Measurements from ENCODE around the gene SMIM21. TPM values are rescaled to one million over a fixed set of nuclear protein-coding genes. Genes with fewer than 3 reads are reported as not detected.

SMIM21 gene
- total RNA-seq, 4 donors from 2014 or later = not detected

- TF ChIP-seq CTCF (IDR thresholded peaks at IDR 0.05) = no peak
- TF ChIP-seq POLR2A (IDR thresholded peaks at IDR 0.05) = no peak
- TF ChIP-seq EP300 (IDR thresholded peaks at IDR 0.05) = no peak
- no peaks in the 10 kb centered on the region for H3K27me3 ChIP-seq
- H3K36me3 ChIP-seq = no peaks in the 10 kb centered on the region
- H3K4me1 ChIP-seq = peaks cover 0 to 6% (median 2%) of the 10 kb centered on the region in 4 donors
- WGBS, 2 donors = 15 to 23% methylated on average over 19 of the region's 19 CpGs
- H3K27ac ChIP-seq = peak overlapping the region in 1 of 4 donors; percentile 57
- DNase-seq (ENCODE audit: low spot score in 2 of 2) = no peak
- H3K4me3 ChIP-seq = peak overlapping the region; percentile 38 to 67 (median 42)
- no peaks in the 10 kb centered on the region for H3K9me3 ChIP-seq
Observed at GRCh38 chr18:75456199-75456631, 28.7 kb upstream of the SMIM21 start.

GRCh38 chr18:75455249-75456198, 28.0 kb upstream of the SMIM21 start:
- no peaks in the 10 kb centered on the region for H3K27me3 ChIP-seq
- peak overlapping the region in 2 of 4 donors; percentile 14 to 57 for H3K27ac ChIP-seq
- no peaks in the 10 kb centered on the region for H3K9me3 ChIP-seq
- TF ChIP-seq EP300 (IDR thresholded peaks at IDR 0.05) = no peak
- no peak for TF ChIP-seq CTCF (IDR thresholded peaks at IDR 0.05)
- no peak for TF ChIP-seq POLR2A (IDR thresholded peaks at IDR 0.05)
- H3K4me1 ChIP-seq = peaks cover 0 to 6% (median 2%) of the 10 kb centered on the region in 4 donors
- DNase-seq (ENCODE audit: low spot score in 2 of 2) = no peak
- WGBS, 2 donors = 10 to 14% methylated on average over 43 to 47 of the region's 84 CpGs
- no peaks in the 10 kb centered on the region for H3K36me3 ChIP-seq
- peak overlapping the region; percentile 38 to 67 (median 42) for H3K4me3 ChIP-seq

GRCh38 chr18:75454022-75454795, 26.7 kb upstream of the SMIM21 start:
- Histone ChIP-seq H3K27me3 (no peaks in the 10 kb centered on the region), H3K4me3 (no peak overlapping the region), H3K4me1 (peaks cover 0 to 6% (median 2%) of the 10 kb centered on the region in 4 donors), H3K36me3 (no peaks in the 10 kb centered on the region), H3K27ac (no peak overlapping the region), H3K9me3 (no peaks in the 10 kb centered on the region)
- no peak for DNase-seq (ENCODE audit: low spot score in 2 of 2)
- TF ChIP-seq EP300 (IDR thresholded peaks at IDR 0.05) (no peak), POLR2A (IDR thresholded peaks at IDR 0.05) (no peak), CTCF (IDR thresholded peaks at IDR 0.05) (no peak)
- 66 to 71% methylated on average over 14 of the region's 14 CpGs for WGBS, 2 donors

- no peaks in the 10 kb centered on the region for H3K36me3 ChIP-seq
- H3K4me1 ChIP-seq = peaks cover 0 to 5% (median 0%) of the 10 kb centered on the region in 4 donors
- H3K27me3 ChIP-seq = no peaks in the 10 kb centered on the region
- no peak overlapping the region for H3K4me3 ChIP-seq
- TF ChIP-seq CTCF (IDR thresholded peaks at IDR 0.05) (no peak), POLR2A (IDR thresholded peaks at IDR 0.05) (no peak), EP300 (IDR thresholded peaks at IDR 0.05) (no peak)
- DNase-seq (ENCODE audit: low spot score in 2 of 2) = no peak
- no peaks in the 10 kb centered on the region for H3K9me3 ChIP-seq
- 31 to 45% methylated on average over 3 of the region's 3 CpGs for WGBS, 2 donors
- no peak overlapping the region for H3K27ac ChIP-seq
Observed at GRCh38 chr18:75450906-75451305, 23.4 kb upstream of the SMIM21 start.
